GM12891 (cell line): ENCODE results near the gene ETFA.
"Not testable (repeated sequence)": the region's sequence is repeated elsewhere in the genome, so short reads cannot be mapped to it uniquely, and the experiment has no call there.

ENCODE experiments used
- POLR2A ChIP-seq: IDR thresholded peaks from 2 replicates; pipeline ENCODE4 v1.6.1; 2011; ENCODE audit warnings: low read depth, low read length, control low read depth
- POLR2AphosphoS5 ChIP-seq: IDR thresholded peaks from 2 replicates; pipeline ENCODE4 v1.6.1; 2011; ENCODE audit warnings: low read depth, low read length, control low read depth
- SPI1 ChIP-seq: IDR thresholded peaks from 2 replicates; pipeline ENCODE4 v1.6.1; 2011; ENCODE audit warnings: low read depth, low read length, control low read depth
- TAF1 ChIP-seq: IDR thresholded peaks from 2 replicates; pipeline ENCODE4 v1.6.1; 2011; ENCODE audit warnings: low read depth, low read length, control low read depth

- not testable (repeated sequence) for TF ChIP-seq POLR2A, POLR2AphosphoS5, TAF1, SPI1
These were observed 1.9 kb upstream of the ETFA start for GRCh38 chr15:76313175-76313567.
